ENCODE measurements around the gene FAM163B. TPM values are rescaled to one million over a fixed set of nuclear protein-coding genes. Genes with fewer than 3 reads are reported as not detected.

The FAM163B gene
- total RNA-seq, 2 donors from 2014 or later = not detected

GRCh38 chr9:133560311-133560710 is 48.9 kb downstream of the FAM163B start:
- Mint-ChIP-seq H3K36me3 (no peaks in the 10 kb centered on the region), H3K9me3 (no peaks in the 10 kb centered on the region), H3K27ac (no peak overlapping the region)
- no peak for ATAC-seq
- DNase-seq (ENCODE audit: low spot score in 2 of 2) = no peak

GRCh38 chr9:133558191-133559126 is 50.7 kb downstream of the FAM163B start:
- Mint-ChIP-seq H3K9me3 (no peaks in the 10 kb centered on the region), H3K36me3 (no peaks in the 10 kb centered on the region), H3K27ac (no peak overlapping the region)
- no peak for DNase-seq (ENCODE audit: low spot score in 2 of 2)
- ATAC-seq = peak; percentile 49 to 79

DNA sequence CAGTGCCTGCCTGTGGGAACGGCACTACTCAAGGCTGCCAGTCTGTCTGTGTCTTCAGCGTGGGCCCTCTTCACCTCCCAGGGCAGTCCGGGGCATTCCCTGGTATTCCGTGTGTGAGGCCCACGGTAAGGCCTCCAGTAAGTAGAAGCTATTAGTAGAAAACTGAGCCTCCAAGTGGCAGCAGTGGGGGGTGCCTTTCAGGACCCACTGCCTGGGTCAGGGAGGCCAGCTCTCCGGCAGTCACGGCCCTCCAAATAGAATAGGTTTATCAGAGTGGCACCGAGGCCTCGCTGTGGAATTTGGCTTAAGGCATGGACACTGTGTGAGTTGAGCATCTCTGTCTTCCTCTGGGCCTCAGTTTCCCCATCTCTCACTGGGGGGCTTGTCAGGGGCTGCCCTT is 51.6 kb downstream of the FAM163B start:
- H3K9me3 Mint-ChIP-seq = no peaks in the 10 kb centered on the region
- DNase-seq (ENCODE audit: low spot score in 2 of 2) (no peak), ATAC-seq (no peak)
- H3K36me3 Mint-ChIP-seq = no peaks in the 10 kb centered on the region
- H3K27ac Mint-ChIP-seq = no peak overlapping the region

DNA sequence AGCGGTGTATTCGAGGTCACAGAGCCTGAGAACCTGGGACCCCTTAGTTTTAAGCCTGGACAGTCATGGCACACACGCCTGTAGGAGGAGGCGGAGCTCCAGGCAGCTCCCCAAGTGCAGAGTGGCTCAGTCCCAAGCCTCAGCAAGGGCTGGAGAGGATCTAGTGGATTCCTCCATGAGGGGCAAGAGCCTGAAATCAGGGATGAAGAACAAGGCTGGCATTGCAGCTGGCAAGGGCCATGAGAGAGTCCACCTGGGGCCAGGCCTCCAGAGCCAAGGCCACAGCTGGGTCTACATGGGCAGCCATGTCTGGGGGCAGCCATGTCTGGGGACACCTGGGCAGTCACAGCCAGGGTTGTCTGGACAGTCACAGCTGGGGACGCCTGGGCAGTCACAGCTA is 52.8 kb downstream of the FAM163B start:
- H3K36me3 Mint-ChIP-seq = no peaks in the 10 kb centered on the region
- no peaks in the 10 kb centered on the region for H3K9me3 Mint-ChIP-seq
- ATAC-seq (no peak), DNase-seq (ENCODE audit: low spot score in 2 of 2) (no peak)
- no peak overlapping the region for H3K27ac Mint-ChIP-seq

GRCh38 chr9:133554729-133555128 is 54.5 kb downstream of the FAM163B start:
- no peak overlapping the region for H3K27ac Mint-ChIP-seq
- no peak for ATAC-seq
- H3K9me3 Mint-ChIP-seq = no peaks in the 10 kb centered on the region
- DNase-seq (ENCODE audit: low spot score in 2 of 2) = no peak
- no peaks in the 10 kb centered on the region for H3K36me3 Mint-ChIP-seq

- Mint-ChIP-seq H3K27ac (no peak overlapping the region), H3K9me3 (no peaks in the 10 kb centered on the region), H3K36me3 (no peaks in the 10 kb centered on the region)
- DNase-seq (ENCODE audit: low spot score in 2 of 2) (no peak), ATAC-seq (no peak)
Observed at GRCh38 chr9:133553973-133554713, 55.0 kb downstream of the FAM163B start.

GRCh38 chr9:133553123-133553522 is 56.1 kb downstream of the FAM163B start:
- Mint-ChIP-seq H3K36me3 (no peaks in the 10 kb centered on the region), H3K9me3 (no peaks in the 10 kb centered on the region), H3K27ac (no peak overlapping the region)
- ATAC-seq (no peak), DNase-seq (ENCODE audit: low spot score in 2 of 2) (no peak)

- H3K27ac Mint-ChIP-seq = no peak overlapping the region
- DNase-seq (ENCODE audit: low spot score in 2 of 2) (no peak), ATAC-seq (no peak)
- H3K36me3 Mint-ChIP-seq = no peaks in the 10 kb centered on the region
- H3K9me3 Mint-ChIP-seq = no peaks in the 10 kb centered on the region
Observed at GRCh38 chr9:133552236-133552635, 57.0 kb downstream of the FAM163B start.

- Mint-ChIP-seq H3K36me3 (no peaks in the 10 kb centered on the region), H3K27ac (no peak overlapping the region), H3K9me3 (no peaks in the 10 kb centered on the region)
- ATAC-seq (no peak), DNase-seq (ENCODE audit: low spot score in 2 of 2) (no peak)
Observed at GRCh38 chr9:133551446-133551845, 57.7 kb downstream of the FAM163B start.

DNA sequence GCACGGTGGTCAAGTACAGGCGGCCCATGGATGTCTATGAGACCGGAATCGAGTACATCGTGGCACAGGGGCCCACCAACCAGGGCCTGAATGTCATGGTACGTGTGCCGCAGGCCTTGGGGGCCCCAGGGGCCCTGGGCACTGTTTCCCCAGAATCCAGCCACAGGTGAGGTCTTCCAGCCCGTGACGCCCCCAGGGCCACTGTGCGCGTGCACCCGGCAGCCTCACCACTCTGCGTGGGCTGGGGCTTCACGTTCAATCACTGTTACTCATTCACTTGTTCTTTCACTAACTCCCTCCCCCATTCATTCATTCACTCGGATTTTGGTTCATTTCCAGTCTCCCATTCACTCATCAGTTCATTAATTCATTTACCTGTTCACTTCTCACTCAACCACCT is 62.1 kb downstream of the FAM163B start:
- no peaks in the 10 kb centered on the region for H3K9me3 Mint-ChIP-seq
- no peak overlapping the region for H3K27ac Mint-ChIP-seq
- DNase-seq (ENCODE audit: low spot score in 2 of 2) = no peak
- no peak for ATAC-seq
- H3K36me3 Mint-ChIP-seq = no peaks in the 10 kb centered on the region

- ATAC-seq (no peak), DNase-seq (ENCODE audit: low spot score in 2 of 2) (no peak)
- H3K27ac Mint-ChIP-seq = no peak overlapping the region
- H3K36me3 Mint-ChIP-seq = no peaks in the 10 kb centered on the region
- H3K9me3 Mint-ChIP-seq = no peaks in the 10 kb centered on the region
Observed at GRCh38 chr9:133546287-133546680, 62.9 kb downstream of the FAM163B start.

GRCh38 chr9:133545494-133546286 is 63.5 kb downstream of the FAM163B start:
- no peak for ATAC-seq
- no peak overlapping the region for H3K27ac Mint-ChIP-seq
- no peak for DNase-seq (ENCODE audit: low spot score in 2 of 2)
- no peaks in the 10 kb centered on the region for H3K9me3 Mint-ChIP-seq
- no peaks in the 10 kb centered on the region for H3K36me3 Mint-ChIP-seq

- DNase-seq (ENCODE audit: low spot score in 2 of 2) = no peak
- Mint-ChIP-seq H3K9me3 (no peaks in the 10 kb centered on the region), H3K36me3 (no peaks in the 10 kb centered on the region), H3K27ac (no peak overlapping the region)
- no peak for ATAC-seq
Observed at GRCh38 chr9:133543772-133544467, 65.3 kb downstream of the FAM163B start.

GRCh38 chr9:133542002-133542401 is 67.2 kb downstream of the FAM163B start:
- ATAC-seq (no peak), DNase-seq (ENCODE audit: low spot score in 2 of 2) (no peak)
- H3K27ac Mint-ChIP-seq = no peak overlapping the region
- H3K9me3 Mint-ChIP-seq = no peaks in the 10 kb centered on the region
- H3K36me3 Mint-ChIP-seq = no peaks in the 10 kb centered on the region

DNA sequence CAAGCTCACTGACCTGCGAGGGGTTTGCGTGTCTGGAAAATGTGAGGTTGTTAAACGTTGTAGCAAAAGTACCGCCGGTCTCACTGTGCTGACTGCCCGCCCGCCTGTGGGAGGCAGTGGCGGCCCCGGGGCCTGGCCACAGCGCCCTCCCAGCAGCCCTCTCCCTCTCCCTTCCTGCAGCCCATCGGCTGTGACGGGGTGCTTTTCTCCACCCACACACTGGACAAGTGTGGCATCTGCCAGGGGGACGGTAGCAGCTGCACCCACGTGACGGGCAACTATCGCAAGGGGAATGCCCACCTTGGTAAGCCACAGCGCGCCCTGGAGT is 68.5 kb downstream of the FAM163B start:
- H3K36me3 Mint-ChIP-seq = no peaks in the 10 kb centered on the region
- H3K9me3 Mint-ChIP-seq = no peaks in the 10 kb centered on the region
- no peak overlapping the region for H3K27ac Mint-ChIP-seq
- DNase-seq (ENCODE audit: low spot score in 2 of 2) (no peak), ATAC-seq (no peak)

- Mint-ChIP-seq H3K27ac (no peak overlapping the region), H3K36me3 (no peaks in the 10 kb centered on the region), H3K9me3 (no peaks in the 10 kb centered on the region)
- DNase-seq (ENCODE audit: low spot score in 2 of 2) (no peak), ATAC-seq (no peak)
Observed at GRCh38 chr9:133539991-133540697, 69.0 kb downstream of the FAM163B start.
